Measurements from ENCODE around the gene RSL1D1. TPM values are rescaled to one million over a fixed set of nuclear protein-coding genes. Genes with fewer than 3 reads are reported as not detected.

Gene RSL1D1
- total and polyA plus RNA-seq, 9 of the 15 experiments (the other 6 are each of a cell fraction or from before 2014, with no cell fraction given) = 259 to 753 (median 373) TPM

DNA sequence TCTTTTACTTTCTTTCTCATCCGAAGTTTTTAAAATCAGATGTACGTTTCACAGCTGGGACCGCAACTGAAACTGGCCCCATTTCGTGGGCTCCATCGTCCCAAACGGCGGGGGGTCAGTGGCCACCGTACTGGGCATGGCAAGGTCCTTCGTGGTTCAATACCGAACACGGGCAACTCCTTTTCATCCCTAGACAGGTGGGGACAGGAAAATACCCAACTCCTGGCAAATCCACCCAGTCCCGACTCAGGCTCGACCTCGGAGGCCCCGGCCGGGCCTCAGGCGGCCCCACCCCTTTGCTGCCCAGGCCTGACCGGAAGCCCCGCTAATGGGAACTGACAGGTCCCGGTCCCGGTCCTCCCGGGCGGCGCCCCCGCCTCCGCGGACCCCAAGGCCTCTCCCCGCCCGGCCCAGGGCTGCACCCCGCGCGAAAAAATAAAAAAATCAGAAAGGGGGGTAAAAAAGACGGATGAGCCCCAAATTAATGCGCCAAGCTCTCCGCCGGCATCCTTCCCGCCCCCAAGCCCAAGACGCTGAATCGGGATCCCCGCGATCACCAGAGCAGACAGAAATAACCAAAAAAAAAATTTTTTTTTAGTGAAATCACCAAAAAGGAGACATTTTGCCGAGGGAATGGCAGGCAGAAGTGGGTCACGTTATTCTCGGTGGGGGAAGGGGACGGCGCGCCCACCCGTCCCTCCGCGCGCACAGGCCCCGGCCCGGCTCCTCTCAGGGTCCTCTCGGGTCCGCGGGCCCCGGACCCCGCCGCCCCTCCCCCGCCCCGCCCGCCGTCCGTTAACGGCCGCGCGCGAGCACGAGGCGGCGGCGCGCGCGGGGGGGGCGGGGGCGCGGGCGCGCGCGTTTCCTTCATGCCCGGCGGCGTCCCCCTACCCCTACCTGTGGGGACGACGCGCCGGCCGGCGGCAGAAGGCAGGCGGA, 54.8 kb downstream of the RSL1D1 start:
- 2% methylated on average over 41 of the region's 93 CpGs for WGBS (ENCODE audit: insufficient coverage, low coverage, missing lambda C conversion rate)
- peaks cover 45 to 53% of the 10 kb centered on the region in 2 experiments for H3K4me1 ChIP-seq (replicated peaks in 1 of 2; ENCODE audit: control insufficient read depth in 2 of 2, insufficient read depth in 2 of 2, low read length in 2 of 2)
- peak; percentile 69 to 73 (median 72) for DNase-seq (ENCODE audit: extremely low read depth in 1 of 4, low spot score in 3 of 4)
- peaks cover 16% of the 10 kb centered on the region for H4K20me1 ChIP-seq (replicated peaks; ENCODE audit: control insufficient read depth, insufficient read depth, low read length)
- H3K27me3 ChIP-seq (ENCODE audit: control insufficient read depth in 2 of 2, insufficient read depth in 2 of 2, low read length in 2 of 2) = no peaks in the 10 kb centered on the region
- no peak overlapping the region for H2AFZ ChIP-seq (ENCODE audit: low read depth, low read length)
- H3K9ac ChIP-seq (ENCODE audit: insufficient read depth in 1 of 2, low read depth in 2 of 2, low read length in 2 of 2) = peak overlapping the region; percentile 91 to 92
- peaks cover 32% of the 10 kb centered on the region for H3K36me3 ChIP-seq (ENCODE audit: control insufficient read depth, insufficient read depth, low read length)
- H3K79me2 ChIP-seq (ENCODE audit: control insufficient read depth, insufficient read depth, low read length) = peaks cover 75% of the 10 kb centered on the region
- intact Hi-C loops (cut with micrococcal nuclease) = loop anchor here (2.0 kb wide), 1 partner anchor 54 kb away; the partner anchor contains the start of gene TXNDC11
- POLR2A ChIA-PET = interaction anchor here (0.6 to 5.3 kb wide), 13 partner anchors 10 to 379 kb away, joined by 3 to 32 read pairs (median 3); partner anchors contain the start of gene TXNDC11
- no peaks in the 10 kb centered on the region for H3K9me3 ChIP-seq (replicated peaks; ENCODE audit: control insufficient read depth, insufficient read depth, low read depth, low read length)
- CTCF ChIA-PET (ENCODE audit: low intra/inter-chr PET ratio) = no interaction called here
- BruUV-seq (replicated peaks) = TSS peak; percentile 40
- ATAC-seq = peak; percentile 56
- H3K4me2 ChIP-seq (ENCODE audit: insufficient read depth, low read length) = peak overlapping the region; percentile 85
- no peak for FAIRE-seq
- in situ Hi-C loops (cut with MboI) = no loop called here
- peak overlapping the region; percentile 76 for H3K4me3 ChIP-seq
- peak overlapping the region; percentile 94 for H3K27ac ChIP-seq (ENCODE audit: extremely low read depth, low read depth, low read length)
- peaks cover 9% of the 10 kb centered on the region for H3K9me1 ChIP-seq (ENCODE audit: control insufficient read depth, insufficient read depth, low read length)
- TF ChIP-seq ZNF431 (CRISPR knock-in tag; IDR thresholded peaks at IDR 0.05) (no peak), ZNF3 (CRISPR knock-in tag; IDR thresholded peaks at IDR 0.05) (no peak), NFXL1 (CRISPR knock-in tag; IDR thresholded peaks at IDR 0.05) (no peak), CBFA2T3 (IDR thresholded peaks at IDR 0.05) (no peak), ZNF146 (CRISPR knock-in tag; IDR thresholded peaks at IDR 0.05; ENCODE audit: unreplicated experiment) (no peak), ZBTB7A (IDR thresholded peaks at IDR 0.05; ENCODE audit: borderline replicate concordance, control insufficient read depth, low read depth, low read length) (peak; percentile 16; the same call in 1 of the 2 replicates), POU5F1 (IDR thresholded peaks at IDR 0.05; ENCODE audit: borderline replicate concordance, low read depth, low read length, partially characterized antibody) (no peak), FOXM1 (IDR thresholded peaks at IDR 0.05; ENCODE audit: low read depth) (0 out of 2 replicates have a peak, but pooled peaks have one; percentile 11), FOXM1 (CRISPR knock-in tag; IDR thresholded peaks at IDR 0.05; ENCODE audit: low read depth) (no peak), ZNF165 (CRISPR knock-in tag; IDR thresholded peaks at IDR 0.05; ENCODE audit: borderline replicate concordance) (no peak), DDX20 (tag; IDR thresholded peaks at IDR 0.05; ENCODE audit: low read depth) (no peak), CHCHD3 (CRISPR knock-in tag; IDR thresholded peaks at IDR 0.05) (no peak), JUN (IDR thresholded peaks at IDR 0.05; ENCODE audit: borderline replicate concordance, low read depth, low read length) (no peak), JUN (CRISPR knock-in tag; IDR thresholded peaks at IDR 0.05; ENCODE audit: borderline replicate concordance) (no peak)
- TF ChIP-seq, protein P1, sequence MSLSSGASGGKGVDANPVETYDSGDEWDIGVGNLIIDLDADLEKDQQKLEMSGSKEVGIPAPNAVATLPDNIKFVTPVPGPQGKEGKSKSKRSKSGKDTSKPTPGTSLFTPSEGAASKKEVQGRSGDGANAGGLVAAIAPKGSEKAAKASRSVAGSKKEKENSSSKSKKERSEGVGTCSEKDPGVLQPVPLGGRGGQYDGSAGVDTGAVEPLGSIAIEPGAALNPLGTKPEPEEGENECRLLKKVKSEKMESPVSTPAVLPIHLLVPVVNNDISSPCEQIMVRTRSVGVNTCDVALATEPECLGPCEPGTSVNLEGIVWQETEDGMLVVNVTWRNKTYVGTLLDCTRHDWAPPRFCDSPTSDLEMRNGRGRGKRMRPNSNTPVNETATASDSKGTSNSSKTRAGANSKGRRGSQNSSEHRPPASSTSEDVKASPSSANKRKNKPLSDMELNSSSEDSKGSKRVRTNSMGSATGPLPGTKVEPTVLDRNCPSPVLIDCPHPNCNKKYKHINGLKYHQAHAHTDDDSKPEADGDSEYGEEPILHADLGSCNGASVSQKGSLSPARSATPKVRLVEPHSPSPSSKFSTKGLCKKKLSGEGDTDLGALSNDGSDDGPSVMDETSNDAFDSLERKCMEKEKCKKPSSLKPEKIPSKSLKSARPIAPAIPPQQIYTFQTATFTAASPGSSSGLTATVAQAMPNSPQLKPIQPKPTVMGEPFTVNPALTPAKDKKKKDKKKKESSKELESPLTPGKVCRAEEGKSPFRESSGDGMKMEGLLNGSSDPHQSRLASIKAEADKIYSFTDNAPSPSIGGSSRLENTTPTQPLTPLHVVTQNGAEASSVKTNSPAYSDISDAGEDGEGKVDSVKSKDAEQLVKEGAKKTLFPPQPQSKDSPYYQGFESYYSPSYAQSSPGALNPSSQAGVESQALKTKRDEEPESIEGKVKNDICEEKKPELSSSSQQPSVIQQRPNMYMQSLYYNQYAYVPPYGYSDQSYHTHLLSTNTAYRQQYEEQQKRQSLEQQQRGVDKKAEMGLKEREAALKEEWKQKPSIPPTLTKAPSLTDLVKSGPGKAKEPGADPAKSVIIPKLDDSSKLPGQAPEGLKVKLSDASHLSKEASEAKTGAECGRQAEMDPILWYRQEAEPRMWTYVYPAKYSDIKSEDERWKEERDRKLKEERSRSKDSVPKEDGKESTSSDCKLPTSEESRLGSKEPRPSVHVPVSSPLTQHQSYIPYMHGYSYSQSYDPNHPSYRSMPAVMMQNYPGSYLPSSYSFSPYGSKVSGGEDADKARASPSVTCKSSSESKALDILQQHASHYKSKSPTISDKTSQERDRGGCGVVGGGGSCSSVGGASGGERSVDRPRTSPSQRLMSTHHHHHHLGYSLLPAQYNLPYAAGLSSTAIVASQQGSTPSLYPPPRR (CRISPR knock-in tag; IDR thresholded peaks at IDR 0.05; ENCODE audit: borderline replicate concordance) = no peak
- TF ChIP-seq, protein P2, sequence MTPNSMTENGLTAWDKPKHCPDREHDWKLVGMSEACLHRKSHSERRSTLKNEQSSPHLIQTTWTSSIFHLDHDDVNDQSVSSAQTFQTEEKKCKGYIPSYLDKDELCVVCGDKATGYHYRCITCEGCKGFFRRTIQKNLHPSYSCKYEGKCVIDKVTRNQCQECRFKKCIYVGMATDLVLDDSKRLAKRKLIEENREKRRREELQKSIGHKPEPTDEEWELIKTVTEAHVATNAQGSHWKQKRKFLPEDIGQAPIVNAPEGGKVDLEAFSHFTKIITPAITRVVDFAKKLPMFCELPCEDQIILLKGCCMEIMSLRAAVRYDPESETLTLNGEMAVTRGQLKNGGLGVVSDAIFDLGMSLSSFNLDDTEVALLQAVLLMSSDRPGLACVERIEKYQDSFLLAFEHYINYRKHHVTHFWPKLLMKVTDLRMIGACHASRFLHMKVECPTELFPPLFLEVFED (CRISPR knock-in tag; conservative IDR thresholded peaks at IDR 0.05) = no peak

Measured in K562 (cell line).